Right kidney (tissue), 9 donors: ENCODE data around the gene RNF34.
"Not testable (repeated sequence)": the region's sequence is repeated elsewhere in the genome, so short reads cannot be mapped to it uniquely, and the experiment has no call there.

Source experiments
- DNase-seq: peaks from one replicate; pipeline ENCODE4 v3.0.0-alpha.2; 2016
- long read RNA-seq, 8 donors: transcript quantifications; one replicate each; lab custom pipeline, GENCODE V29; 2026

Gene RNF34, protein sequence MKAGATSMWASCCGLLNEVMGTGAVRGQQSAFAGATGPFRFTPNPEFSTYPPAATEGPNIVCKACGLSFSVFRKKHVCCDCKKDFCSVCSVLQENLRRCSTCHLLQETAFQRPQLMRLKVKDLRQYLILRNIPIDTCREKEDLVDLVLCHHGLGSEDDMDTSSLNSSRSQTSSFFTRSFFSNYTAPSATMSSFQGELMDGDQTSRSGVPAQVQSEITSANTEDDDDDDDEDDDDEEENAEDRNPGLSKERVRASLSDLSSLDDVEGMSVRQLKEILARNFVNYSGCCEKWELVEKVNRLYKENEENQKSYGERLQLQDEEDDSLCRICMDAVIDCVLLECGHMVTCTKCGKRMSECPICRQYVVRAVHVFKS
- long read RNA-seq, donor 1, transcript RNF34-201 (6 exons, 2,066 nt) = major isoform, 8 of 18 reads
- long read RNA-seq, donor 1, partial matches to known transcripts = 8 of 18 reads
- long read RNA-seq, donor 1, other reads (novel, unspliced or antisense) = 0 of 18 reads
- long read RNA-seq, donor 2, transcript RNF34-201 (6 exons, 2,066 nt) = major isoform, 9 of 10 reads
- long read RNA-seq, donor 2, partial matches to known transcripts = 0 of 10 reads
- long read RNA-seq, donor 2, other reads (novel, unspliced or antisense) = 0 of 10 reads
- long read RNA-seq, donor 3, transcript RNF34-201 (6 exons, 2,066 nt) = major isoform, 6 of 12 reads
- long read RNA-seq, donor 3, partial matches to known transcripts = 6 of 12 reads
- long read RNA-seq, donor 3, other reads (novel, unspliced or antisense) = 0 of 12 reads
- long read RNA-seq, donor 4, transcript RNF34-201 (6 exons, 2,066 nt) = major isoform, 12 of 34 reads
- long read RNA-seq, donor 4, partial matches to known transcripts = 19 of 34 reads
- long read RNA-seq, donor 4, other reads (novel, unspliced or antisense) = 0 of 34 reads
- long read RNA-seq, donor 5, transcript RNF34-201 (6 exons, 2,066 nt) = major isoform, 6 of 6 reads
- long read RNA-seq, donor 5, partial matches to known transcripts = 0 of 6 reads
- long read RNA-seq, donor 5, other reads (novel, unspliced or antisense) = 0 of 6 reads
- long read RNA-seq, donor 6, transcript RNF34-201 (6 exons, 2,066 nt) = major isoform, 7 of 15 reads
- long read RNA-seq, donor 6, partial matches to known transcripts = 5 of 15 reads
- long read RNA-seq, donor 6, other reads (novel, unspliced or antisense) = 0 of 15 reads
- long read RNA-seq, donor 7, transcript RNF34-201 (6 exons, 2,066 nt) = major isoform, 13 of 27 reads
- long read RNA-seq, donor 7, partial matches to known transcripts = 12 of 27 reads
- long read RNA-seq, donor 7, other reads (novel, unspliced or antisense) = 0 of 27 reads
- long read RNA-seq, donor 8, transcript RNF34-201 (6 exons, 2,066 nt) = major isoform, 12 of 15 reads
- long read RNA-seq, donor 8, partial matches to known transcripts = 0 of 15 reads
- long read RNA-seq, donor 8, other reads (novel, unspliced or antisense) = 0 of 15 reads

DNA sequence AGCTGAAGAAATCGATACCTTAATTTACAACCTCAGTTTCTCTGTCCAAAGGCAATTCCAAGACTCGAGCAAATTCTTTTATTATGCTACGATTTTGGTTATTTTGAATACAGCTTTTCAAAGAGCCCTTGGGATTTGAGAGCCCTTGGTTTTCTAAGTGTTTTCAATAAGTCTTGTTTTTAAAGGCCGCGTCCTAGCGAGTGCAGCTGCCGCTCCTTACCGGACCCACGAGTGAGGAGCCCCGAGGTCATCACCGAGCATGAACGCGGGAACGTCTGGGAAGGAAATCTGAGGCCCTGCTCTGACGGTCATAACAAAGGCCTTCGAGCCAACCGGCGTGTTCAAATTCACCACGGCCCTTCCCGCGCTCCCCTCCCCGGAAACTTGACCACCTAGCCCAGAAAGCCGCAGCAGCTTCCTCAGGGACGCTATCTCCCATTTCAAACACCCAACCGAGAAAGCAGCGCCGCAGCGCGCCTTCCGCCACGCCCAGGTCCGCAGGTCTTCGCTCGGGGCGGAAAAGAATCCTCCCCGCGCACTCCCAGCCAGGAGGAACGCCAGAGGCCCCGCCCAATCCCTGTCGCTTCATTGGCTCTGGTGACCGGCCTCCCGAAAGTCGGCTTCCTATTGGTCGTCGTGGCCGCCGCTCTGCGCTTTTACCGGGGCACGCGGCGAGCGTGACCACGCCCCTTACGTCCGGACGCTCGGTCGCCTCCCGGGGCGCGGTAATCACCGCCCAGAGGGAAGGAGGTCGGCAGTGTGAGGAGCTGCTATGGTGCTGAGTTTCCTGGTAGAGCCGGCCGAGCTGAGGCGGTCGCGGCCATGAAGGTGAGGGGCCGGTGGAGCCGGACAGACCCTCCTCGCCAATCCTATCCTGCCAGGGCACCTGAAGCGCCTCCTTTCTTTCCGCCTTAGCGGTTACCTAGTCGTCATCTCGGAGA lies at the start of gene RNF34:
RNF34 (plus strand) TSS at position 728 of the 941 bp plus-strand sequence; CDS start at position 823, 95 bp downstream.
- DNase-seq = peak; percentile 97

DNA sequence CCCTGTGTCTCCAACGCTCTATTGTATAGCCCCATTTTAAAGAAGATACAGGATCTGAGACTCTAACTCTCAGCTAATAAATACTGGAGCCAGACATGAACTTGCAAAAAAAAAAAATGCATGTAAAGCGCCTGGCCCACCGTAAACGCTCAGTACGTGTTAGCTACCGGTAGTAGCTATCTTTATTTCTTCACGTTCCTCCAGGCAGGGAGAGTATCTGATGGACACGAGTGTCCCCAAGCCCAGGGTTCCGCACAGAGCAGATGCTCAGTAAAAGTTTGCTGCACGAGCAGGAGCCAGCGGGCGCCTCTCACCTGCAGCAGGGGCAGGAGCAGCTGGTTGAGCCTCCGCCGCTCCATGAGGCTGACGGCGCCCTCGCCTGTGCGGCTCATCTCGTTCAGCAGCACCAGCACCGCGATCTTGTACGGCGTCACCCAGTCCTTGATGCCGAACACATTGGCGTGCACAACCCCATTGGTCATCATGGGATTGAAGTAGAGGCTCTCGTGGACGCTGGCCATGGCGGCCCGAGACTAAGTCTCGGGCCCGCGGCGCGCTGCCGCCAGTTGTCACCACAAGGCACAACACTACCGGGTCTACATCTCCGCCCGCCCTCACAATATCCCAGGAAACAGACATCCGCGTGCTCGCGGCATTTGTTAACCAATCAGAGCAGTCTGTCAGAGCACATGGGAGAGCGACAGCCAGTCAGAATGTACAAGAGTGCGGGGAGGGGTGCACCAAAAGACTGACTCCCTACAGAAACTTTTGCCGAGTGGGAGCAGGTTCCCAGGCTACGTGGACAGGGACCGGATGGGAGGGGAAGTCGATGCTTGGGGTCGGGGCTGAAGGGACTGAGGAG lies 47.9 kb upstream of the RNF34 start, which contains the start of gene ANAPC5:
ANAPC5 (minus strand) TSS at position 592 of the 862 bp plus-strand sequence; CDS start at position 521, 71 bp downstream.
- DNase-seq = peak; percentile 95

DNA sequence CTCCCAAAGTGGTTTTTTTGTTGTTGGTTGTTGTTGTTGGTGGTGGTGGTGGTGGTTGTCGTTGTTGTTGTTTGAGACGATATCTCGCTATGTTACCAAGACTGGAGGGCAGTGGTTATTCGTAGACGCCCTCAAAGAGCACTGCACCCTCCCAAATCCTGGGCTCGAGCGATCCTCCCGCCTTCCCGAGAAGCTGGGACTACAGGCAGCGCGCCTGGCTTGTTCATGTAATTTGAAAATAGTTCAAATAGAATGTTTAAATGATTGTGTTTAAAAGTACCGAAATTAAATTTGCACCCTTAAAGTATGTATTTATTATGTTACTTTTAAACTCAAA lies 47.3 kb upstream of the RNF34 start:
- DNase-seq = no peak

DNA sequence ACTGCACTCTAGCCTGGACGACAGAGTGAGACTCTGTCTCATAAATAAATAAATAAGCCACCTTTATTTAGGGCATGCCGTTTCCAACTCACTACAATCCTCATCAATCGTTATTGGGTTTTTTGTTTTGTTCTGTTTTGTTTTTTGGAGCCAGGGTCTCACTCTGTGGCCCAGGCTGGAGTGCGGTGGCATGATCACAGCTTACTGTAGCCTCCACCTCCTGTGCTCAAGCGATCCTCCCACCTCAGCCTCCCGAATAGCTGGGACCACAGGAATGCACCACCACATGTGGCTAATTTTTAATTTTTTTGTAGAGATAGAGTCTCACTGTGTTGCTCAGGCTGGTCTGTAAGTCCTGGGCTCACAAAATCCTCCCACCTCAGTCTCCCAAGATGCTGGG lies 44.1 kb upstream of the RNF34 start:
- no peak for DNase-seq

DNA sequence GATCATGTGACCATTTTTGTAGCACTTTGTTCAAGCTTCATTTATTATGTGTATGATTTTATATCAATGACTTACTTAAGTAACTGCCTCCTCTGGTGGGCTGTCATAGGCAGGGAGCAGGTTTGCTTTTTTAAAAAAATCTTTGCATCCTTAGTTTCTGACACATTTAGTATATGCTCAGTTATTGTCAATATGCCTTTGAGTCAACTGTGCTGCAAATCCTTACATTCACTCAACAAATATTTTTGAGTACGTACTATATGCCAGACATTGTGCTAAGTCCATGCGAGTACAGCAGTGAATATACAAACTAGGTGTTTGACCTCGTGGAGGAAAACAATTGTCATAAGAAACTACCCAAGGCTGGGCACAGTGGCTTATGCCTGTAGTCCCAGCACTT lies 43.3 kb upstream of the RNF34 start:
- no peak for DNase-seq

DNA sequence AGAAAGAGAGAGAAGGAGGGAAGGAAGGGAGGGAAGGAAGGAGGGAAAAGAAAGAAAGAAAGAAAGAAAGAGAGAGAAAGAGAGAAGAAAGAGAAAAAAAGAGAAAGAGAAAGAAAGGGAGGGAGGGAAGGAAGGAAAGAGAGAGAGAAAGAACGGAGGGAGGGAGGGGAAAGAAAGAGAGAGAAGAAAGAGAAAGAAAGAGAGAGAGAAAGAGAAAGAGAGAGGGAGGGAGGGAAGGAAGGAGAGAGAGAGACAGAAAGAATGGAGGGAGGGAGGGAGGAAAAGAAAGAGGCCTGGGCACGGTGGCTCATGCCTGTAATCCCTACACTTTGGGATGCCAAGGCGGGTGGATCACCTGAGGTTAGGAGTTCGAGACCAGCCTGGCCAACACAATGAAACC lies 42.6 kb upstream of the RNF34 start:
- DNase-seq = no peak

DNA sequence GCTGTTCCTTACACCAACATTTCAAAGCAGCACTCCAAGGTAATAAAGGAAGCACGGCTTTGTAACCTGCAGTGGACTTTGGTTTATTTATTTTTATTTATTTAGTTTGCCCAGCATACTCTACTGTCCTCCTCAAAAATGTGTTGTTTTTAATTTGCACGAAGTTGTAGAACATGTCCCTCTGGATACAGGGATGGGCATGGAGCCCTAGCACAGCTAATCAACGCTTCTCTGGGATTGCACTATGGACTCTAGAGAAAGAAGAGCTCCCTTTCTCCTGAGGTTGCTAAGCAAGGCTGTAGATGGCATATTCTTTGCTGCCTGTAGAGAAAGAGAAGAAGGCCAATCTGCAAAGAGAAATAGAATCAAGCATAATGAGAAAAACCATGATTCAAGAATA lies 41.8 kb upstream of the RNF34 start:
- DNase-seq = no peak

DNA sequence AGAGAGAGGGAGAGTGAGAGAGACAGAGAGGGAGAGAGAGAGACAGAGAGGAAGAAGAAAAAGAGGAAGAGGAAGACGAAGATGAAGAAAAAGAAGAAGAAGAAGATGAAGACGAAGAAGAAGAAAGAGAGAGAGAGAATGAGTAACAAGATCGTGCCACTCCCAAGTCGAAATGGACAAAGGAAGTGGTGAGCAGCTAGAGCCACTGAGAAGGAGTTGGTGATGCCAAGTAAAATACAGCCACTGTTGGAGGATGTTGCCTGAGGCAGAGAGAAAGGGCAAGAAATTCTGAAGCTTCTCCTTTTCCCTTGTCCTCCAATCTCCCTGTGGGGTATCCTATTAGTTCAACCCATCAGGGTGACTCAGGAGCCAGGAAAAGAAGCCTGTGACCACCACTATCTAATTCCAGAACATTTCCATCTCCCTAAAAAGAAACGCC lies 35.2 kb upstream of the RNF34 start:
- DNase-seq = no peak

DNA sequence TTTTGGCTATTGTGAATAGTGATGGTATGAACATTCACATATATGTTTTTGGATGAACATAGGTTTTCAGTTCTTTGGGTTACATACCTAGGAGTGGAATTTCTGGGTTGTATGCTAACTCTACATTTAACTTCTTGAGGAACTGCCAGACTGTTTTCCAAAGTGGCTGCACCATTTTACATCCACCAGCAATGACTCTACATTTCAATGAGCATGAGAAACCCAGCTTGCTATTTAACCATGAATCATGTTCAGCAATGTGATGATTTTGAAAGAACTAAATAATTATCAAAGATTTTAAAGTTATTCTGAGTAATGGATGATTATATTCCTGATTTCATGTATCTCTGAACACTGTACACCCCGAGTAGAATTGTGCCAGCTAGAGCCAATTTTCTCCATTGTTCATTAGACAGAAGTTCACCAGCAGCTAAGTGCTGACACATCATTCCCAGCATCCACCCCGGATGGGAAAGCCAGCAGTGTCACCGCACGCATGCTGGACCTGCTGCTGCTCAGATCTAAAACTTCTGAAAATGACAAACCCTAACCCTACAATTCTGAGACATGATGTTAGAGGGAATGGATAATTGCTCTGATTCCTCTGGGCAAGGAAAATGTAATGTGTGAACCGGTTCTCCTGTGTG lies 34.4 kb upstream of the RNF34 start:
- DNase-seq = no peak

DNA sequence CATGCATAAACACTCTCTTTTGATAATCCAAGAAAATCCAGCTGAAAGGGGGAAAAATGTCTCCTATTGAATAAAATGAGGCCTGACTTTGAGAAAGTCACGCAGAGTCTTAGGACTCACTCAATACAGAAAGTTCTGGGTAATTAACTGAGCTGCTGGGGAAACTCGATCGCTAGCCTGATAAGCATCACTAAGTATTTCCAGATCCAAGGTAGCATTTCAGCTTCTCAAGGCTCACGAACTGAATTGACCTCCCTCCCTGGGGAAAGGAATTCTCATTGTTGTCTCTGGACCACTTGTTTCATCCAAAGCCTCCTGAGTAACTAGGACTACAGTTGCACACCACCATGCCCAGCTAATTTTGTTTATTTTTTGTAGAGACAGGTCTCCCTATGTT lies 33.9 kb upstream of the RNF34 start:
- no peak for DNase-seq

DNA sequence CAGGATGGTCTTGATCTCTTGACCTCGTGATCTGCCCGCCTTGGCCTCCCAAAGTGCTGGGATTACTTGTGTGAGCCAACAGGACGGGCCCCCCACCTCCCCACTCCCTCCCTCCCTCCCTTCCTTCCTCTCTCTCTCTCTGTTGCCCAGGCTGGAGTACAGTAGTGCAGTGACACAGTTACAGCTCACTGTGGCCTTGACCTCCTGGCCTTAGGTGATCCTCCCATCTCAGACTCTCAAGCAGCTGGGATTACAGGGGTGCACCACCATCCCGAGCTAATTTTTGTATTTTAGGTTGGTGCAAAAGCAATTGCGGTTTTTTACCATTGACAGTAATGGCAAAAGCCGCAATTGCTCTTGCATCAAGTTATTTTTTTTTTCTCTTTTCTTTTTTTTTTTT lies 28.5 kb upstream of the RNF34 start:
- no peak for DNase-seq

DNA sequence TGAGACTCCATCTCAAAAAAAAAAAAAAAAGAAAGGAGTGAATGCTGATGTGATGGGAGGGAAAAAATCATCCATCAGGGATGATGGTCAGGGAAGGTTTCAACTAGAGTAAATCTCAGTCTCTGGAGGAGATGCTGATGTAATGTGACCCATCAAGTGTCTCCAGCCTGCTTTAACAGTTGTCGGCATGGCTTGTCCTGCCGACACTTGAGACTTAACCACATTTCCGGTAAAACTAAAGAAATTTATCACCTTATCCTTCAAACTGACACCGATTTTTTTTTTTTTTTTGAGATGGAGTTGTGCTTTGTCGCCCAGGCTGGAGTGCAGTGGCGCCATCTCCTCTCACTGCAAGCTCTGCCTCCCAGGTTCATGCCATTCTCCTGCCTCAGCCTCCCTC lies 26.2 kb upstream of the RNF34 start:
- no peak for DNase-seq

DNA sequence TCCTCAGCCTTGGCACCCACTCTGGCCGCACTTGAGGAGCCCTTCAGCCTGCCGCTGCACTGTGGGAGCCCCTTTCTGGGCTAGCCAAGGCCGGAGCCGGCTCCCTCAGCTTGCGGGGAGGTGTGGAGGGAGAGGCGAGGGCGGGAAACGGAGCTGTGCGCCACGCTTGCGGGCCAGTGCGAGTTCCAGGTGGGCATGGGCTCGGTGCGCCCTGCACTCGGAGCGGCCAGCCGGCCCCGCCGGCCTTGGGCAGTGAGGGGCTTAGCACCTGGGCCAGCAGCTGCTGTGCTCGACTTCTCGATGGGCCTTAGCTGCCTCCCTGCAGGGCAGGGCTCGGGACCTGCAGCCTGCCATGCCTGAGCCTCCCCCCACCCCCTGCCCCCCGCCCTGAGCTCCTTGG lies 25.6 kb upstream of the RNF34 start:
- DNase-seq = not testable (repeated sequence)

DNA sequence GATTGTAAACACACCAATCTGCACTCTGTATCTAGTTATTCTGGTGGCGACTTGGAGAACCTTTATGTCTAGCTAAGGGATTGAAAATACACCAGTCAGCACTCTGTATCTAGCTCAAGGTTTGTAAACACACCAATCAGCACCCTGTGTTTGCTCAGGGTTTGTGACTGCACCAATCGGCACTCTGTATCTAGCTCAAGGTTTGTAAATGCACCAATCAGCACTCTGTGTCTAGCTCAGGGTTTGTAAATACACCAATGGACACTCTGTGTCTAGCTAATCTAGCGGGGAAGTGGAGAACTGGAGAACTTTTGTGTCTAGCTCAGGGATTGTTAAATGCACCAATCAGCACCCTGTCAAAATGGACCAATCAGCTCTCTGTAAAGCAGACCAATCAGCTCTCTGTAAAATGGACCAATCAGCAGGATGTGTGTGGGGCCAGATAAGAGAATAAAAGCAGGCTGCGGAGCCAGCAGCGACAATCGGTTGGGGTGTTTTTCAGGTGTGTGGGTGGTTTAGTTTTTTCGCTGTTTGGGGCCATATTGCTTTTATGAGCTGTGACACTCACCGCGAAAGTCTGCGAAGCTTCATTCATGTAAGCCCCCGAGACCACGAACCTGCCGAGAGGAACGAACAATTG lies 24.9 kb upstream of the RNF34 start:
- DNase-seq = not testable (repeated sequence)

DNA sequence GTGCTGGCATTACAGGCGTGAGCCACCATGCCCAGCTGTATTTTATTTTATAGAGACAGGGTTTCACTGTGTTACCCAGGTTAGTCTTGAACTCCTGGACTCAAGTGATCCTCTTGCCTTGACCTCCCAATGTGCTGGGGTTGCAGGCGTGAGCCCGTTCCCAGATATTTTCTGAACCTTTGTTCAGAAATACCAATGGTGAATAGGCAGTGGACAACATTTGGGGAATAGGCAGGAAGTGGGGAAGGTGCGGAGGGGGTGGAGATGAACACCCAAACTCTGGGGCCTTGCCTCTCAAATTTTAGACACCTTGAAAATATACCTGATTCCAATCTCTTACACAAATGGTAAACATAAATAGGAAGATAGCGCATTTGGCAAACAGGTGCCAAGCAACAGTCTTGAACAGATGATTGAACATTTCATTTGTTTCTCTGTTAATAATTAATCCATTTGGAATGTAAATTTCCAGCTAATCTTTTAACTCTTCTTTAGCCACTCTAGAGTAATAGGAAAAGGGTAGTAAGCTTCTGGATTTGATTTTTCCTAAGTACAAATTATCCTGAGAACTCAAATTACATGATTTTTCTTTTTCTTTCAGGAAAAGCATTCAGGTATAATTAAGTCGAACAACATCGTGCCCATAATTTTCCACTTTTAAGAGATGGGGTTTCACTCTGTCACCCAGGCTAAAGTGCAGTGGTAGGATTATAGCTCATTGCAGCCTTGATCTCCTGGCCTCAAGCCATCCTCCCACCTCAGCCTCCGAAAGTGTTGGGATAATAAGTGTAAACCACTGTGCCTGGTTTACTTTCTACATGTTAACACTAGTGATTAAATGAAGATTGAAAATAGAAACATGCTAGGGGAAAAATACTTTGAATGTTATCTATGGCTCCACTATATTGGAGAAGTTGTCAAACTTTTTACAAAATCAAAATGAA lies 22.9 kb upstream of the RNF34 start:
- DNase-seq = peak; percentile 28

DNA sequence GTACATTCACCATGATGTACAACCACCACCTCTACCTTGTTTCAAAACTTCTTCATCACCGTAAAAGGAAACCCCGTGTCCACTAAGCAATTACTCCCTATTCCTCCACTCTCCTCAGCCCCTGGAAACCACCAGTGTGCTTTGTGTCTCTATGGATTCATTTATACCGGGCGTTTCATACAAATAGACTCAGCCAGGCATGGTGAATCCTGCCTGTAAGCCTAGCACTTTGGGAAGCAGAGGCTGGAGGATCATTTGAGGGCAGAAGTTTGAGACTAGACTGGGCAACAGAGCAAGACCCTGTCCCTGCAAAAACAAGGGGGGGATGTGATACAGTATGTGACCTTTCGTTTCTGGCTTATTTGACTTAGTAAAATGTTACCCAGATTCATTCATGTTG lies 21.2 kb upstream of the RNF34 start:
- DNase-seq = no peak

DNA sequence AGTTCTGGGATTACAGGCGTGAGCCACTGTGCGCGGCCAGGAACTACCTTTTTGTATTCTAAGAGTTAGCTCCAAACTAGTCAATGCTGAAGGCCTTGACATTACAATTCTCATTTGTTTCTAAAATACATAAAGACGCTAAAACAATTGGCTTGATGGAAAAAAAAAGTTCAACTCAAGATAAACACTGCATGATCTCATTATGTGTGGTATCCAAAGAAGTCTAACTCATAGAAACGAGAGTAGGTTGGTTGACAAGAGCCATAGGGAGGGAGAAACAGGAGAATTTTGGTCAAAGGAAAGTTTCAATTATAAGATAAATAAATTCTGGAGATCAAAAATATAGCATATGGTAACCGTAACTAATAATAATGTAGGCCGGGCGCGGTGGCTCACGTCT lies 20.0 kb upstream of the RNF34 start:
- no peak for DNase-seq

DNA sequence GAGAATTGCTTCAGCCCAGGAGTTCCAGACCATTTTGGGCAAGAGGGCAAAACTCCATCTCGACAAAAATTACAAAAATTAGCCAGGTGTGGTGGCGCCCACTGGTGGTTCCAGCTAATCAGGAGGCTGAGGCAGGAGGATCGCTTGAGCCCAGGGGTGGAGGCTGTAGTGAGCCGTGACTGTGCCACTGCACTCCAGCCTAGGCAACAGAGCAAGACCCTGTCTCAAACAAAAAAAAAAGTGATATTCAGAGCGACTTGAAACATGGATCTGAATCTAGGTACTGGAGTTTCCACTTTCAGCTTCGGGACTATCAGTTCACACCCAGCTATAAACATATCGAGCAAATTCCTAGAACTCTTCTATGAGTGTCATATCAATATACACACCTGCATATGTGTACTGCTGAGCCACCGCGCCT lies 16.3 kb upstream of the RNF34 start:
- DNase-seq = no peak
